OCI-LY7 (cell line): Measurements from ENCODE around the gene RADIL. TPM values are rescaled to one million over a fixed set of nuclear protein-coding genes. Genes with fewer than 3 reads are reported as not detected.

Experiments used
- Bru-seq: library from RNA; stranded (reverse); fragments of 400-500 nt; gene quantifications from one replicate; lab custom pipeline; 2021; lab: Mats Ljungman, UMichigan
- BruChase-seq, 2 experiments: library from RNA; stranded (reverse); fragments of 400-500 nt; gene quantifications; one replicate each; lab custom pipeline; 2021; lab: Mats Ljungman, UMichigan
- BruUV-seq: library from RNA; stranded (reverse); fragments of 400-500 nt; replicated peaks from 2 replicates; lab custom pipeline; 2021; lab: Mats Ljungman, UMichigan
- CTCF ChIA-PET: fragments of 300-600 bp; sonication (Branson Sonifier 250); formaldehyde crosslinking; loops from one replicate; lab custom pipeline; 2022; ENCODE audit warnings: antibody characterized with exemption; ENCODE audit not compliant: unreplicated experiment; lab: Charles Lee
- POLR2A ChIA-PET: fragments of 300-600 bp; sonication (Branson Sonifier 250); formaldehyde crosslinking; loops from one replicate; lab custom pipeline; 2022; ENCODE audit warnings: antibody characterized with exemption; lab: Charles Lee
- DNase-seq: peaks from one replicate; pipeline ENCODE4 v3.0.0-alpha.2; 2015; ENCODE audit warnings: low spot score
- H2AFZ ChIP-seq: fragments of 200-600 bp; sonication (generic), shearing (Covaris generic); 2 replicates; pipeline ENCODE4 v1.6.1; 2014; ENCODE audit warnings: mild to moderate bottlenecking, antibody characterized with exemption, low read length, moderate library complexity
- H3K27ac ChIP-seq: fragments of 200-600 bp; sonication (generic); 2 replicates; pipeline ENCODE4 v1.5.1; 2014; ENCODE audit warnings: mixed run types, low read depth, mild to moderate bottlenecking, moderate library complexity, low read length, inconsistent platforms; ENCODE audit not compliant: poor library complexity, severe bottlenecking
- H3K36me3 ChIP-seq: fragments of 200-600 bp; sonication (generic); 2 replicates; pipeline ENCODE4 v1.6.1; 2014; ENCODE audit warnings: mild to moderate bottlenecking, antibody characterized with exemption, low read length, moderate library complexity, mixed read lengths; ENCODE audit not compliant: insufficient read depth
- H3K4me1 ChIP-seq: fragments of 200-600 bp; sonication (generic); 2 replicates; pipeline ENCODE4 v1.5.1; 2014; ENCODE audit warnings: mild to moderate bottlenecking, low read length; ENCODE audit not compliant: insufficient read depth, poor library complexity, severe bottlenecking
- H3K4me2 ChIP-seq: fragments of 200-600 bp; sonication (generic); 2 replicates; pipeline ENCODE4 v1.6.1; 2014; ENCODE audit warnings: mild to moderate bottlenecking, low read length
- H3K4me3 ChIP-seq: fragments of 200-600 bp; sonication (generic); 2 replicates; pipeline ENCODE4 v1.5.1; 2014; ENCODE audit warnings: mild to moderate bottlenecking, low read depth, low read length; ENCODE audit not compliant: poor library complexity, severe bottlenecking
- H3K79me2 ChIP-seq: fragments of 200-600 bp; sonication (generic); 2 replicates; pipeline ENCODE4 v1.6.1; 2016; ENCODE audit warnings: low read depth, mild to moderate bottlenecking, low read length, moderate library complexity, mixed read lengths; ENCODE audit not compliant: insufficient read depth
- H3K9me2 ChIP-seq: fragments of 200-600 bp; sonication (generic); 2 replicates; pipeline ENCODE4 v1.6.1; 2016; ENCODE audit warnings: mild to moderate bottlenecking, low read length, mixed read lengths; ENCODE audit not compliant: insufficient read depth
- H3K9me3 ChIP-seq: fragments of 200-600 bp; sonication (generic); 2 replicates; pipeline ENCODE4 v1.6.1; 2014; ENCODE audit warnings: mild to moderate bottlenecking, mixed run types, low read length, mixed read lengths
- H4K20me1 ChIP-seq: fragments of 200-600 bp; sonication (generic); 2 replicates; pipeline ENCODE4 v1.6.1; 2014; ENCODE audit warnings: mild to moderate bottlenecking, antibody characterized with exemption, low read length, moderate library complexity, mixed read lengths; ENCODE audit not compliant: insufficient read depth
- EZH2phosphoT487 ChIP-seq: fragments of 200-600 bp; sonication (generic); IDR thresholded peaks from 2 replicates; pipeline ENCODE4 v1.6.1; 2018; ENCODE audit warnings: low read depth, borderline replicate concordance, mild to moderate bottlenecking, mixed run types, antibody characterized with exemption, low read length, moderate library complexity, mixed read lengths
- intact Hi-C: fragments of 100-400 bp; cut with micrococcal nuclease; formaldehyde crosslinking; loops from one replicate; pipeline ENCODE4 v1.10.0; 2022; ENCODE audit not compliant: unreplicated experiment
- long read RNA-seq: library from polyadenylated mRNA; stranded (forward); transcript quantifications from one replicate; pipeline ENCODE4 v2.0.0, GENCODE V29; 2022
- total RNA-seq, 2 experiments: library from RNA; depleted of rRNA in 1 of 2; stranded (reverse); fragments of >200 nt in 1 of 2; shearing (Covaris generic) in 1 of 2; gene quantifications; 2 replicates each; pipeline ENCODE4 v1.2.3, GENCODE V29; 2014 to 2022
- TF ChIP-seq, protein P1 (sequence below): fragments of 200-600 bp; sonication (generic); conservative IDR thresholded peaks from 2 replicates; pipeline ENCODE4 v1.5.1; 2014; ENCODE audit warnings: mild to moderate bottlenecking, antibody characterized with exemption, low read length, moderate library complexity, mixed read lengths

Gene RADIL, protein sequence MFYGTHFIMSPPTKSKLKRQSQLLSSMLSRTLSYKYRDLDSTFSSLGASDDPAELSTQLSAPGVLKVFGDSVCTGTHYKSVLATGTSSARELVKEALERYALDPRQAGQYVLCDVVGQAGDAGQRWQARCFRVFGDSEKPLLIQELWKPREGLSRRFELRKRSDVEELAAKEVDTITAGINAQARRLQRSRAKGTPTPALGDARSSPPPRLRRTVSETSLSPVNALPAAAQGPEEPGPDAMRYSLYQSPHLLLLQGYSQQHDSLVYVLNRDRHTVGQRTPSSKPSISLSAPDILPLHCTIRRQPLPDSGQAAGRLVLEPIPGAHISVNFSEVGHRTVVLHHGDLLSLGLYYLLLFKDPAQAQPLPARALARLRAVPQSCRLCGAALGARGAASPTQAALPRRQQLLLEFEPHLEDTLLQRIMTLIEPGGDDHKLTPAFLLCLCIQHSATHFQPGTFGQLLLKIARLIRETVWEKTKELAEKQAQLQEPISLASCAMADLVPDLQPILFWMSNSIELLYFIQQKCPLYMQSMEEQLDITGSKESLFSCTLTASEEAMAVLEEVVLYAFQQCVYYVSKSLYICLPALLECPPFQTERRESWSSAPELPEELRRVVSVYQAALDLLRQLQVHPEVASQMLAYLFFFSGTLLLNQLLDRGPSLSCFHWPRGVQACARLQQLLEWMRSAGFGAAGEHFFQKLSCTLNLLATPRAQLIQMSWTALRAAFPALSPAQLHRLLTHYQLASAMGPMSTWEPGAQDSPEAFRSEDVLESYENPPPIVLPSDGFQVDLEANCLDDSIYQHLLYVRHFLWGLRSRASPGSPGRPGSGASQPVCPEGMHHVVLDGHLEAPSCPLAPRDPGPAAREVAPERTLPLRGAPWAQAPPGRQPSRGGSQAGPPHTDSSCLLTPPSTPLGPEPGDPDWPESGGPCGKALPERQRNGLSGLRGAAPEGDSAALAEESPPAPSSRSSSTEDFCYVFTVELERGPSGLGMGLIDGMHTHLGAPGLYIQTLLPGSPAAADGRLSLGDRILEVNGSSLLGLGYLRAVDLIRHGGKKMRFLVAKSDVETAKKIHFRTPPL
- total RNA-seq (2014; rRNA removed; shearing (Covaris generic)) (not detected in 2 replicates), total RNA-seq (2022) (0.24 and 0.34 TPM in 2 replicates), Bru-seq, nascent RNA (percentile 18 among the genes with signal in this experiment), BruChase-seq, experiment 1, labeled RNA remaining after a 6-hour chase (percentile 12 among the genes with signal in this experiment), BruChase-seq, experiment 2, labeled RNA remaining after a 2-hour chase (percentile 20 among the genes with signal in this experiment)
- long read RNA-seq, partial matches to known transcripts = 0 of 1 reads
- long read RNA-seq, other reads (novel, unspliced or antisense) = 1 of 1 reads

DNA sequence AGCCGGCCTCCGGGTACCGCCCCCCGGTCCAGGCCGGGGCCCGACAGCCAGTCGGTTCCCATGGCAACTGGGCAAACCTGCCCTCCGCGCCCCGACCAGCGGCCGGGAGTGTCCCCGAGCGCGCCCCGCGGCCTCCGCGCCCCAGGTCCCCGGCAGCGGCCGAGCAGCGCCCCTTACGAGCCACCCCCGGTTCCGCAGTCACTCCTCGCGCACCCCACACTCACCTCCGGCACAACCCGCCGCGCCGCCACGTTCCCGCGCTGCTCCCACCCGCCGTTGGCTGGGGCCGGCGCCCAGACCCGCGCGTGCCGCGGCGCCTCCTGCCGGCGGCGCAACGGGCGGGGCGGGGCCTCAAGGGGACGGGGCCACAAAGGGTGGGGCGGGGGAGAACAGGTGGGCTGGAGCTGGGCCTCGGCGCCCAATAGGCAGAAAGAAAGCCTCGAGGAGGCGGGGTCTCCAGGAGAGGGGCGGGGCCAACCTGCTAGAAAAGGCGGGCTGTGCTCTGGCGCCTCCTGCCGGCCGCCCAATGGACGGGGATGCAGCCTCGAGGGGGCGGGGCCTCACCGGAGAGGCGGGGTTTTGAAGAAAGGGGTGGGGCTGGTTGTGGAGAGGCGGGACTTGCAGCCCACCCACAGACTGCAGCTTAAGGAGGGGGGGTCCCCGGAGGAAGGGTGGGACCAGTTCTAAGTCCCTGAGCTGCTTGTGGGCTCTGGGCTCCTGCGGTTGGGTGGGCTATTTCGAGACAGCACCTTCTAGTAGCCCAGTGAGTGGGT, at the start of gene RADIL:
RADIL (minus strand) TSS at position 345 of the 773 bp plus-strand sequence. CDS start 5,577 bp downstream, outside the sequence.
- Histone ChIP-seq H3K36me3 (no peaks in the 10 kb centered on the region), H3K79me2 (no peaks in the 10 kb centered on the region), H3K4me3 (no peak within 1 kb of the TSS), H3K9me3 (no peaks in the 10 kb centered on the region), H3K27ac (no peak within 1 kb of the TSS), H4K20me1 (no peaks in the 10 kb centered on the region), H3K4me2 (no peak within 1 kb of the TSS), H3K4me1 (no peaks in the 10 kb centered on the region), H2AFZ (no peak within 1 kb of the TSS), H3K9me2 (no peaks in the 10 kb centered on the region)
- DNase-seq = peak; percentile 60
- TF ChIP-seq, protein P1, sequence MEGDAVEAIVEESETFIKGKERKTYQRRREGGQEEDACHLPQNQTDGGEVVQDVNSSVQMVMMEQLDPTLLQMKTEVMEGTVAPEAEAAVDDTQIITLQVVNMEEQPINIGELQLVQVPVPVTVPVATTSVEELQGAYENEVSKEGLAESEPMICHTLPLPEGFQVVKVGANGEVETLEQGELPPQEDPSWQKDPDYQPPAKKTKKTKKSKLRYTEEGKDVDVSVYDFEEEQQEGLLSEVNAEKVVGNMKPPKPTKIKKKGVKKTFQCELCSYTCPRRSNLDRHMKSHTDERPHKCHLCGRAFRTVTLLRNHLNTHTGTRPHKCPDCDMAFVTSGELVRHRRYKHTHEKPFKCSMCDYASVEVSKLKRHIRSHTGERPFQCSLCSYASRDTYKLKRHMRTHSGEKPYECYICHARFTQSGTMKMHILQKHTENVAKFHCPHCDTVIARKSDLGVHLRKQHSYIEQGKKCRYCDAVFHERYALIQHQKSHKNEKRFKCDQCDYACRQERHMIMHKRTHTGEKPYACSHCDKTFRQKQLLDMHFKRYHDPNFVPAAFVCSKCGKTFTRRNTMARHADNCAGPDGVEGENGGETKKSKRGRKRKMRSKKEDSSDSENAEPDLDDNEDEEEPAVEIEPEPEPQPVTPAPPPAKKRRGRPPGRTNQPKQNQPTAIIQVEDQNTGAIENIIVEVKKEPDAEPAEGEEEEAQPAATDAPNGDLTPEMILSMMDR = peak; percentile 71
- TF ChIP-seq EZH2phosphoT487 = no peak
- POLR2A ChIA-PET = interaction anchor here (0.5 to 1.1 kb wide), 3 partner anchors 16 to 601 kb away, joined by 3 to 4 read pairs (median 3); no protein-coding TSS in a partner anchor
- CTCF ChIA-PET = no interaction called here
- BruUV-seq = no TSS peak
- intact Hi-C loops = no loop called here

DNA sequence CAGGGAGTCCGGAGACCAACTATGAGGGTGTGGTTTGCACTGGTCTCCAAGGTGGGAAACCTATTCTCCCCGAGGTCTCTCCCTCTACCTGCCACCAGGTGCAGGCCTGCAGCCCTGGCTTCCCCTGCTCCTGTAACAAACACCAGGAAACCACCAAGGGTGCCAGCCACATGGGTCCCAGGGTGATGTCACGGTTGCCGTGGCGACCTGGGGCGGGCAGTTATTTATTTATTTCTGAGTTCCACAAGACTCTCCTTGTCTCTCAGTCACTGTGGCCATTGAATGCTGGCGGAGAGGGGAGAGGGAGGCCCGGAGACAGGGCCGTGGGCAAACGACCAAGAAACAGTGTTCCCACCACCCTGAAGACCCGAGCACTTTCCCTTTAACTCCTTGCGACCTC, 48.4 kb upstream of the RADIL start:
- intact Hi-C loops = no loop called here

More for the DNA sequence above, 48.4 kb upstream of the RADIL start:
- Histone ChIP-seq H3K4me3 (no peak overlapping the region), H3K9me2 (no peaks in the 10 kb centered on the region), H3K4me1 (no peaks in the 10 kb centered on the region), H3K36me3 (no peaks in the 10 kb centered on the region), H4K20me1 (no peaks in the 10 kb centered on the region), H2AFZ (no peak overlapping the region), H3K4me2 (no peak overlapping the region), H3K79me2 (no peaks in the 10 kb centered on the region), H3K9me3 (no peaks in the 10 kb centered on the region), H3K27ac (no peak overlapping the region)
- no TSS peak for BruUV-seq
- POLR2A ChIA-PET = no interaction called here
- DNase-seq = no peak
- TF ChIP-seq EZH2phosphoT487 = no peak
- TF ChIP-seq, protein P1 = no peak
- CTCF ChIA-PET = no interaction called here
